Keratinocyte (primary cell): ENCODE results near the gene BMP7. TPM values are rescaled to one million over a fixed set of nuclear protein-coding genes. Genes with fewer than 3 reads are reported as not detected.

Experiments used
- DNase-seq: peaks from one replicate; pipeline ENCODE4 v3.0.0-alpha.2; 2011; ENCODE audit warnings: low read depth, missing footprints, low spot score
- FAIRE-seq: peaks from 2 replicates; lab custom pipeline; 2011; peaks lifted over from hg19 to GRCh38; lab: Jason Lieb, UNC
- H2AFZ ChIP-seq: 2 replicates; pipeline ENCODE4 v1.6.0; 2012; ENCODE audit warnings: low read length, control low read depth, inconsistent platforms; ENCODE audit not compliant: control insufficient read depth
- H3K27ac ChIP-seq: 2 replicates; pipeline ENCODE4 v1.5.1; 2011; ENCODE audit warnings: low read length; ENCODE audit not compliant: control insufficient read depth, insufficient read depth
- H3K27me3 ChIP-seq: 3 replicates; pipeline ENCODE4 v1.6.0; 2011; ENCODE audit warnings: low read length; ENCODE audit not compliant: control insufficient read depth, insufficient read depth; ENCODE audit errors: extremely low read depth
- H3K36me3 ChIP-seq, 2 experiments: 2 replicates in 1 of 2; 3 replicates in 1 of 2; pipeline ENCODE4 v1.5.1; 2011; ENCODE audit warnings: low read length in 2 of 2, mild to moderate bottlenecking in 1 of 2; ENCODE audit not compliant: control insufficient read depth in 2 of 2, insufficient read depth in 2 of 2; ENCODE audit errors: extremely low read depth in 1 of 2
- H3K4me1 ChIP-seq: 3 replicates; pipeline ENCODE4 v1.5.1; 2011; ENCODE audit warnings: low read length; ENCODE audit not compliant: control insufficient read depth, insufficient read depth; ENCODE audit errors: extremely low read depth
- H3K4me2 ChIP-seq: 3 replicates; pipeline ENCODE4 v1.6.0; 2011; ENCODE audit warnings: low read depth, low read length; ENCODE audit not compliant: control insufficient read depth, insufficient read depth; ENCODE audit errors: extremely low read depth
- H3K4me3 ChIP-seq, 3 experiments: fragments of 200-600 bp in 1 of 3; sonication (generic) in 1 of 3; 2 replicates in 2 of 3; 3 replicates in 1 of 3; pipeline ENCODE4 v1.5.1; 2011 to 2016; ENCODE audit warnings: low read length in 3 of 3, mild to moderate bottlenecking in 3 of 3, control low read depth in 2 of 3, inconsistent platforms in 1 of 3, low read depth in 1 of 3, mixed read lengths in 1 of 3, mixed run types in 1 of 3, moderate library complexity in 1 of 3; ENCODE audit not compliant: control insufficient read depth in 2 of 3, insufficient read depth in 2 of 3; ENCODE audit errors: extremely low read depth in 1 of 3
- H3K79me2 ChIP-seq: 2 replicates; pipeline ENCODE4 v1.6.0; 2012; ENCODE audit warnings: low read length; ENCODE audit not compliant: control insufficient read depth, insufficient read depth
- H3K9ac ChIP-seq: 3 replicates; pipeline ENCODE4 v1.6.0; 2011; ENCODE audit warnings: low read length; ENCODE audit not compliant: control insufficient read depth, insufficient read depth; ENCODE audit errors: extremely low read depth
- H3K9me1 ChIP-seq: 3 replicates; pipeline ENCODE4 v1.6.0; 2011; ENCODE audit warnings: low read length; ENCODE audit not compliant: control insufficient read depth, insufficient read depth; ENCODE audit errors: extremely low read depth
- H3K9me3 ChIP-seq: 2 replicates; pipeline ENCODE4 v1.5.1; 2012; ENCODE audit warnings: low read depth, low read length; ENCODE audit not compliant: control insufficient read depth
- H4K20me1 ChIP-seq: 3 replicates; pipeline ENCODE4 v1.6.0; 2011; ENCODE audit warnings: low read length; ENCODE audit not compliant: control insufficient read depth, insufficient read depth; ENCODE audit errors: extremely low read depth
- CTCF ChIP-seq, 3 experiments: IDR thresholded peaks in 1 of 3; conservative IDR thresholded peaks in 1 of 3; optimal IDR thresholded peaks in 1 of 3; 2 replicates in 2 of 3; 3 replicates in 1 of 3; pipeline versions ENCODE3 to v1.5.1; 2011; ENCODE audit warnings: low read length in 3 of 3, mild to moderate bottlenecking in 3 of 3, moderate library complexity in 2 of 3, control low read depth in 1 of 3, inconsistent platforms in 1 of 3; ENCODE audit not compliant: insufficient read depth in 2 of 3; ENCODE audit errors: extremely low read depth in 1 of 3
- EZH2 ChIP-seq: IDR thresholded peaks from one replicate; pipeline ENCODE4 v1.6.1; 2012; ENCODE audit warnings: inconsistent platforms, mild to moderate bottlenecking, low read length, moderate library complexity
- dilution Hi-C: fragments of 300-500 bp; cut with MboI; formaldehyde crosslinking; loops from one replicate; pipeline ENCODE4 v1.7.0; 2020; ENCODE audit warnings: low sequenced_read_pairs; ENCODE audit not compliant: extremely low pct_ligation_motif_present
- polyA plus RNA-seq, 5 experiments: library from polyadenylated mRNA; depleted of rRNA in 3 of 5; stranded (reverse) in 3 of 5; stranded (forward) in 1 of 5; unstranded in 1 of 5; fragments of >200 nt; gene quantifications; 1 replicate in 1 of 5; 2 replicates in 3 of 5; 3 replicates in 1 of 5; pipeline versions ENCODE4 v1.2.1 to v1.2.3, GENCODE V29; 2011 to 2012; ENCODE audit warnings: missing spikeins in 2 of 5, low read depth in 1 of 5, low replicate concordance in 1 of 5

Gene BMP7
- polyA plus RNA-seq, 1 donor (not counting 4 experiments of a cell fraction or from before 2014, with no cell fraction given), result 0.29 TPM

- H3K9me1 ChIP-seq, result no peaks in the 10 kb centered on the region
- no peaks in the 10 kb centered on the region for H3K36me3 ChIP-seq
- no peak overlapping the region for H3K27ac ChIP-seq
- H3K9ac ChIP-seq, result no peak overlapping the region
- no peaks in the 10 kb centered on the region for H3K9me3 ChIP-seq
- H2AFZ ChIP-seq, result no peak overlapping the region
- dilution Hi-C loops, result no loop called here
- peaks cover 12% of the 10 kb centered on the region for H3K4me1 ChIP-seq
- H3K4me3 ChIP-seq, result no peak overlapping the region
- H3K27me3 ChIP-seq, result peaks cover 4% of the 10 kb centered on the region
- TF ChIP-seq EZH2 (no peak), CTCF (optimal IDR thresholded peaks at IDR 0.05 in 1 of 3, IDR thresholded peaks at IDR 0.05 in 1 of 3, conservative IDR thresholded peaks at IDR 0.05 in 1 of 3; ENCODE audit: extremely low read depth in 1 of 3, insufficient read depth in 2 of 3, low read length in 3 of 3) (no peak)
- FAIRE-seq (no peak), DNase-seq (no peak)
- peak overlapping the region; percentile 64 for H3K4me2 ChIP-seq
- no peaks in the 10 kb centered on the region for H3K79me2 ChIP-seq
- no peaks in the 10 kb centered on the region for H4K20me1 ChIP-seq
Measured at GRCh38 chr20:57178582-57179111, 87.8 kb downstream of the BMP7 start.

- Histone ChIP-seq H3K9me1 (no peaks in the 10 kb centered on the region), H3K27me3 (peaks cover 4% of the 10 kb centered on the region), H3K4me2 (no peak overlapping the region), H3K27ac (no peak overlapping the region), H3K4me1 (peaks cover 12% of the 10 kb centered on the region), H3K9ac (no peak overlapping the region), H3K9me3 (no peaks in the 10 kb centered on the region), H4K20me1 (no peaks in the 10 kb centered on the region), H3K4me3 (no peak overlapping the region), H3K36me3 (no peaks in the 10 kb centered on the region), H2AFZ (no peak overlapping the region), H3K79me2 (no peaks in the 10 kb centered on the region)
- DNase-seq, result no peak
- TF ChIP-seq CTCF (optimal IDR thresholded peaks at IDR 0.05 in 1 of 3, IDR thresholded peaks at IDR 0.05 in 1 of 3, conservative IDR thresholded peaks at IDR 0.05 in 1 of 3; ENCODE audit: extremely low read depth in 1 of 3, insufficient read depth in 2 of 3, low read length in 3 of 3), result no peak
- FAIRE-seq, result no peak
- dilution Hi-C loops, result no loop called here
Measured at GRCh38 chr20:57177636-57178280, 88.7 kb downstream of the BMP7 start.
